Suprapubic skin (tissue), 4 donors: Measurements from ENCODE around the gene CACNB3.

Source experiments
- EP300 ChIP-seq: sonication (generic); formaldehyde crosslinking; IDR thresholded peaks from one replicate; pipeline ENCODE4 v1.6.1; 2017; ENCODE audit warnings: antibody characterized with exemption
- POLR2A ChIP-seq, 2 donors: fragments of 450-650 bp; IDR thresholded peaks; one replicate each; pipeline ENCODE4 v1.6.1; 2017; ENCODE audit warnings: antibody characterized with exemption in 2 of 2, mild to moderate bottlenecking in 2 of 2, moderate library complexity in 2 of 2
- POLR2AphosphoS5 ChIP-seq, 3 donors: sonication (generic); formaldehyde crosslinking; IDR thresholded peaks; one replicate each; pipeline ENCODE4 v1.6.1; 2017; ENCODE audit warnings: antibody characterized with exemption in 3 of 3
- TF ChIP-seq, protein P1 (sequence below), 2 donors: fragments of 200-600 bp in 1 of 2; fragments of 450-650 bp in 1 of 2; sonication (generic) in 1 of 2; IDR thresholded peaks; one replicate each; pipeline ENCODE4 v1.5.1; 2016 to 2019; ENCODE audit warnings: antibody characterized with exemption in 2 of 2, mild to moderate bottlenecking in 1 of 2, moderate library complexity in 1 of 2

DNA sequence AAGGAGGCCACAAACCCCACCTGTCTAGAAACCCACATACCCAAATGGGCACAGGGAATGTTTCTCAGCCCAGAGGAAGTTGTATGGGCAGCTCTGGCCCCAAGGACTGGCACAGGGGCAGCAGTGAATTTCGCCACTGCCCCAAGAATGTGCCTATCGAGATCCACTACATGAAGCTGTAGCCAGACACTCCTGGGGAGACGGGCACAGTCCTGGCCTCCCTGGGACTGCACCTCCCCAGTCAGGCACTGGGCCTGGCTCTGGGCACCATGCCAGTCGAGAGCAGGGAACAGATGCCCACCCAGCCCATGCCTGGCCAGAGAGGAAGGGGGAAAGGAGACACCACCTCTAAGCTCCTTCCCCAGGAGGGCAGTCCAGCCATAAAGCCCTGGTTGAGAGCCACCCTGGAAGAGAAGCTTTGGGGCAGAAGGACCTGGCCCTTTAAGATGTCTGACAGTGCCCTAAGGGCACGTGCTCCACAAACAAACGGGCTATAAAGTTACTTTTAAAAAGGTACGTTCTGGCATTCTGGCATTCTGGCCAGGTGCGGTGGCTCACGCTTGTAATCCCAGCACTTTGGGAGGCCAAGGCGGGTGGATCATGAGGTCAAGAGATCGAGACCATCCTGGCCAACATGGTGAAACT, 37.8 kb upstream of the CACNB3 start:
- TF ChIP-seq, protein P1, sequence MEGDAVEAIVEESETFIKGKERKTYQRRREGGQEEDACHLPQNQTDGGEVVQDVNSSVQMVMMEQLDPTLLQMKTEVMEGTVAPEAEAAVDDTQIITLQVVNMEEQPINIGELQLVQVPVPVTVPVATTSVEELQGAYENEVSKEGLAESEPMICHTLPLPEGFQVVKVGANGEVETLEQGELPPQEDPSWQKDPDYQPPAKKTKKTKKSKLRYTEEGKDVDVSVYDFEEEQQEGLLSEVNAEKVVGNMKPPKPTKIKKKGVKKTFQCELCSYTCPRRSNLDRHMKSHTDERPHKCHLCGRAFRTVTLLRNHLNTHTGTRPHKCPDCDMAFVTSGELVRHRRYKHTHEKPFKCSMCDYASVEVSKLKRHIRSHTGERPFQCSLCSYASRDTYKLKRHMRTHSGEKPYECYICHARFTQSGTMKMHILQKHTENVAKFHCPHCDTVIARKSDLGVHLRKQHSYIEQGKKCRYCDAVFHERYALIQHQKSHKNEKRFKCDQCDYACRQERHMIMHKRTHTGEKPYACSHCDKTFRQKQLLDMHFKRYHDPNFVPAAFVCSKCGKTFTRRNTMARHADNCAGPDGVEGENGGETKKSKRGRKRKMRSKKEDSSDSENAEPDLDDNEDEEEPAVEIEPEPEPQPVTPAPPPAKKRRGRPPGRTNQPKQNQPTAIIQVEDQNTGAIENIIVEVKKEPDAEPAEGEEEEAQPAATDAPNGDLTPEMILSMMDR (IDR thresholded peaks at IDR 0.05) = no peak
- TF ChIP-seq POLR2A (IDR thresholded peaks at IDR 0.05) (no peak), POLR2AphosphoS5 (IDR thresholded peaks at IDR 0.05) (no peak), EP300 (no peak)
